Ecto neural progenitor cell (in vitro differentiated cells): ENCODE measurements around the gene ESD.
"Not testable (repeated sequence)": the region's sequence is repeated elsewhere in the genome, so short reads cannot be mapped to it uniquely, and the experiment has no call there.

Experiments used
- DNase-seq: peaks from one replicate; pipeline ENCODE4 v3.0.0-alpha.2; 2018; ENCODE audit warnings: low spot score

ESD gene

DNA sequence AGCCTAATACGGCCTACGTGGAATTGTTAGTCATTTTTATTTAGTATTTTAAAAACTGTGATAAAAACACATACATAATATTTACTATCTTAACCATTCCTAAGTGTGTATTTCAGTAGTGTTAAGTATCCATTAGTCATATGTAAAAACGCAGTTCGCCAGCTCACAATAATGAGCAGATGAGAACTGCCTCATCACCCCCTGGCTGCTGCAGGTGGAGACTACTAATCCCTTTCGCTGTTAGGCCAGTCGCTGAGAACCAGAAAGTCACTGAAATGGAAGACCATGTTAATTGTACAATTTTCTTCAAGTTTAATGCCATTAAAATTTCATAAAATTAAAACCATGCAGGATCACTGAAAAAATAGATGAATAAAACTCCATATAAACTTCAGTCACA, 1.6 kb downstream of the ESD start:
- no peak for DNase-seq

DNA sequence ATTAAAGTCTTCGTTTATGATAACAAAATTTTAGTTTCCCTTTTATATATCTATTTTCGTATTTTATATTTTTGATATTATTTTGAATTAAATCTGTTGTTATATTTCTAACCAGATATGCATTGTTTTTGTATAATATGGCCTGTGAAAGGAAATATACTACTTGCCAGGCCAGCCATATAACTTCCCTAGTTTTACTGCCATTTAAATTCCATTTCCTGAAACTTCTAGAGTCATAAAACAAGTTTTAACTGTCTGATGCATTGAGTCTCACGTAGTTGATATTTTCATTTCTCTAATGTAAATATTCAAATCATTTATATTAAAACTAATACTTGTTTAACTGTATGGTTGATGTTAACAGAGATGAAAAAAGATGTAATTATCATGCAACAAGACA, 13.5 kb downstream of the ESD start:
- DNase-seq = no peak

DNA sequence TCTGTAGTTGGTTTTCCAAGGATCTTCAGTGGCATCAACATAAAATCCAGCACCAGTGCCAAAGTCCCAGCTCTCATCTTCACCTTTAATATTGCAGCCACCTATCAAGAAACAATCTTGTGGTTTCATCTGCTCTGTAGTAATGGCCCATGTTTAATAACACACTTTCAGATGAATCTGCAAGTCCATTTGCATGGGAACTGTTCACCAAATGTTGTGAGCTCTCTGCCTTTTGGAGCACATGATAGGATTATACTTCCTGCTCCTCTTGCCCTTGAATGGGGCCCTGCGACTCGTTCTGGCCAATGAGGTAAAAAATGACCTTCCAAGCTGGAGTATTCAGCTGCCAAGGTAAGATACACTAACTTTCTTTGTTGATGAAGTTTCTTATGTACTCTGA, 14.3 kb downstream of the ESD start:
- DNase-seq = no peak

DNA sequence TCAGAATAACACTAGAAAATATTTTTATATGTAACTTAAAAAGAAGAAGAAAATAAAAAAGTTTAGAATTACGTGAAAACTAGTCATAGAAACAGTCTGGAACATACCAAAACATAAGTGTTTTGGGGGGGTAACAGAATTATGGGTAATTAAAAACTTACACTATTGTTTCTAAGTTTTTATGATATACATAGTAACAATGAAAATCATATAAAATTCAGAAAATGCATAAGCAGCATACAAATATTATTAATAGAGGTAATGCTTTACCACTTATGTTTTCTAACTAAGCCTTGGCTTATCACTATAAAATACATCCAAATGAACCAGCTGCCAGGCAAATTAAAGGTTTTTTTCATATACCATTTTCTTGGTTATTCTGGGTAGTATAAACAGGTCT, 14.9 kb downstream of the ESD start:
- DNase-seq = no peak

DNA sequence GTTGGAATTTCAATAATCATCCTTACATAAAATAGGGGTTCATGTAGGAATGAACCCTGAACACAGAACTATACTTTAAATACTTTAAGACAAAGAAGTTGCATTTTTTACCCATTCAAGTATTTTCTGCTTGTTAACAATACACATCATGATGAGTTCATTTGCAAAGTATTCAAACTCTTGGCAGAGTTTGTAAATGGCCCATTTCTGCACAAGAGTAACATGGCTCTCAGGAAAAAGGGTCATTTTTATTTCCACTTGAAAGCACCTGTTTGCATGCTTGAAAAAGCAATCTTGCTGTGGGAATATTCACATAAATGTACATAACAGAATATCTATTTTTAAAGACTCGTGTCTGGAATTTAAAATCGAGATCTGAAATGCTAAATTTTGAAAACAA, 18.1 kb downstream of the ESD start:
- DNase-seq = no peak

DNA sequence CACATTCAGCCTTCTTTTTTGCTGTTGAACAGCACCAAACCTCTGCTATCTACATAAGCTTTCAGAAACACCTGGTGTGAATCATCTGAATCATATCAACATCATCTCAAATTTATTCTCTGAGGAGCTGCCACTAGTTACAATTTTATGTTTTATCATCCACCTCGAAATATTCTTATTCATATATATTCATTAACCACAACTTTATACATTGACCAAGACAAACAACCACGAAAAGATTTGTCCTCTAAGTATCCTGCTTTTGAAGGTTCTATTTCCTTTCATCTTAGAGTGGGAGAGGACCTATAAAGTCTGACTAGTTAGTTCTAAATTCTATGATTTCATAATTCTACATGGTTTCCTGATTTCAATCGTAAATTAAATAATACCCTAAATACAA, 18.9 kb downstream of the ESD start:
- DNase-seq = no peak

DNA sequence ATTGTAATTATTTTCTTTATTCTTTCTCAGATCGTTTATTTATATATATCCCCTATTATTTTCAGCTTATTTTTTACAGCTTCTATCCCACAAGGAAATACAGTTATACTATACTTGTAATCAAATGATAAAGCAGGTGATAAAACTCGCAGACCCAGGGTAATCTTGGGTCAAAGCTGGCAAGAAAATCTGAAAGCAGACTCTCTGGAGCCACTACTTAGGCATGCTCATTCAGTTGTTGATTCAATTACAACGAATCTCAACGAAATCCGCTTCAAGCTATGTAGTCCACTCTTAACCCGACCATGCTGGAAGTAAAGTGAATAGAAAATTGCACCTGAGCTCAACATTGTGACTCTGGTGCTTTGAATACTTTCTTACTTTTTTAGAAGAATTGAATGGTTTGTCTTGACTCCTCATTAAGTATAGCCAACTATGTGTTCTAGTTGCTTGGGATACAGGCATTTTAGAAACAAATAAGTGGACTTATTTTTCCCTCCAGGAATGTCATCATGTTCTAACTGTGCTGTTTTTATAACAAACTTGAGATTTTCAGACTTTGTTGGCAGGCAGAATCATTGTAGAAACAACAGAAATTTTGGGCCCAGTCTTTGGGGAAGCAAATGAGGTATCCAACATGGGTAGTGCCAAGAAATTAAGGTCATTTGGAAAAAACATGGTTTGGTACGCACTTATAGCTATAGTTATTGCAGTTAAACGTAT, 21.4 kb downstream of the ESD start:
- no peak for DNase-seq

DNA sequence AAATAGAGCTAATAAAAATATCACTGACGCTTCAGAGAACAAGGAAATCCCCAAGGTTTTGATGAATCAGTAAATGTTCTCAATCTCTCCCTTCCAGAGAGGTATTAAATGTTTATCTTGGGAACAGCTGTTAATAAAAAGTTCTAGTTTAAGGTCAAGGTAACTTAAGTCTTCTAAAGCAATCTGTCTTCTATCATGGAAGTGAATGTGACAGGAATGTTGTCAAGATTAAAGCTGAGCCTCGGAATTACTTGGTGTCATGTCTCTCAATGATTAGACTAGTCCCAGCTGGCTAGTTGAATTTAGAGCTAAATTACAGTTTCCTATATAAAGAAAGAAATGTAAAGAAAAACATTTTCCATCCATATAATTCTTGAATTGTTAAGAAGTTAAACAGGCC, 23.4 kb downstream of the ESD start:
- no peak for DNase-seq

DNA sequence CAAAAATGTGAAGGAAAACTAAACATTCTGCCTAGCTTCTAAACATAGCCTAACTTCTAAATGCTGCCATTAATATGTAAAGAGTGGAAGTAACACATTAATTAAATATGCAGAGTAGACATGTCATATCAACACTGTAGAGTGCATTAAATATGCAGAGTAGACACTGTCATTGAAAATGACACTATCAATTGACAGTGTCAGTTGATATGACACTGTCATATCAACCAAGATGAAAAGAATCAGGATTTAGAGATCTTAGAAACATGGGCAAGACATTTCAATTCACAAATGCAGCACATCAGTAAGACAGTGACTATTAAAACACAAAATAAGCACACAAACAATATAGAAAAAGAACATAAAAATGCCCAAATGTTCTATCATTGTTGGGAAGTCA, 25.3 kb downstream of the ESD start:
- no peak for DNase-seq

DNA sequence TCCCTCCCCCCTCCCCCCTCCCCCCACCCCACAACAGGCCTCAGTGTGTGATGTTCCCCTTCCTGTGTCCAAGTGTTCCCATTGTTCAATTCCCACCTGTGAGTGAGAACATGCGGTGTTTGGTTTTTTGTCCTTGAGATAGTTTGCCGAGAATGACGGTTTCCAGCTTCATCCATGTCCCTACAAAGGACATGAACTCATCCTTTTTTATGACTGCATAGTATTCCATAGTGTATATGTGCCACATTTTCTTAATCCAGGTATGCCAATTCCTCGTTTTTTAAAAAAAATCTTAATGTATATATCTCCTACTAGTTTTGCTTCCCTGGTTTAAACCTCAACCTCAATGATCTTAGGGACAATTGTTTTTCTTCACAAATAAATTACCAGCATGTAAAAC, 27.0 kb downstream of the ESD start:
- not testable (repeated sequence) for DNase-seq

DNA sequence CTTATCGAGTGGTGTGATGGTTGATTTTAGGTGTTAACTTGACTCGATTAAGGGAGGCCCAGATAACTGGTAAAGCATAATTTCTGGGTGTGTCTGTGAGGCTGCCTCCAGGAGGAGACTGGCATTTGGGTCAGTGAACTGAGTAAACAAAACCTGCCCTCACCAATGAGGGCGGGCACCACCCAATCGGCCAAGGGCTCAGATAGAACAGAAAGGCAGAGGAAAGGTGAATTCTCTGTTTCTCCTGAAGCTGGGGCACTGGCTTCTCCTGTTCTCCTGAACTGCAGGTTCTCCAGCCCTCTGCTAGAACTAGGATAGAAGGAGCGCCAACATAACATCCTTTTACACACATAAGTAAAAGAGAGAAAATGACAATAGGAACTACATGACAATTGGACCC, 35.1 kb downstream of the ESD start:
- DNase-seq = no peak

DNA sequence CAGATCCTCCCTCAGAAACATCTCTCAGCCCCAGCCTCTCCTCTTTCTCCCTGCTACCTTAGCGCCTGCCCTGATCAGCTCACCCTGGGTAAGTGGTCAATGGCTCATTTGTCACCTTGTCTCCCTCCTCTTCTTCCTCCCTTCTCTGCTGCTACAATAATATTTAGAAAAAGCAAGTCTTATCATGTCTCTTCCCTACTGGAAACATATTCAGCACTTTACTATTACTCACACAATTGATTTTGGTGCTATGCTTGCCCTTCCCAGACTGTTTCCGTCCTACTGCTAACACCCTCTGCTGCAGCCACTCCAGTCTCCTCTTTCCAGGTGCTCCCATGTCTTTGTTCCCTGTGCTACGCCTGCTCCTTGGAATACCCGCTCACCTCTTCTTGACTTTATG, 35.8 kb downstream of the ESD start:
- no peak for DNase-seq

DNA sequence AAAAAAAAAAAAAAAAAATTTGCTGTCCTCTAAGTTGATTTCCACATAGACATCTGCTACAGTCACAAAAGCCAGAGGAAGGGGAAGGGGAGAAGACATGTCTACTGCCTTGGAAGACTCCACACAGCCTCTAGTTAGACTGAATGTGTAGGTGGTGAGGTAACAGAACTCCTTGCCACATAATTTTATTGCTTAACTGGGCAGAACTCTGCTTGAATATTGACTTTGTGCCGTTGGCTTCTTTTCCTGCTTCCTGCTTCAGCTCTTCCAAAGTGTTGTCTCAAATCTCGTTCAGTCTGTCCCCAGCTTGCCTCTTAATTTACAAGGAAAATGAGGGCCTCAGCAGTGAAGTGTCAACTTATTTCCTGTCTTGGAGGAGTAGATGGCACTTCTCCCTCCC, 37.1 kb downstream of the ESD start:
- no peak for DNase-seq

DNA sequence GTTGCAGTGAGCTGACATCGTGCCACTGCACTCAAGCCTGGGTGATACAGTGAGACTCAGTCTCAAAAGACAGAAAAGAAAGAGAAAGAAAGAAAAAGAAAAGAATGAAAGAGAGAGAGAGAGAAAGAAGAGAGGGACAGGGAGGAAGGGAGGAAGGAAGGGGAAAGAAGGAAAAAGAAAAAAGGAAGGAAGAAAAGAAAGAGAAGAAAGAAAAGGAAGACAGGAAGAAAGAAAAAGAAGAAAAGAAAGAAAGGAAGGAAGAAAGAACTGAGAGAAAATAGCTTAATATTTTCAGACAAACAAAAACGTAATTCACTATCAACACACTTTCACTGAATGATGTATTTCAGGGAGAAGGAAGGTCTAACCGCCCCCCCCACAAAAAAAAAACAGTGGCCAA, 39.3 kb downstream of the ESD start:
- DNase-seq = no peak

DNA sequence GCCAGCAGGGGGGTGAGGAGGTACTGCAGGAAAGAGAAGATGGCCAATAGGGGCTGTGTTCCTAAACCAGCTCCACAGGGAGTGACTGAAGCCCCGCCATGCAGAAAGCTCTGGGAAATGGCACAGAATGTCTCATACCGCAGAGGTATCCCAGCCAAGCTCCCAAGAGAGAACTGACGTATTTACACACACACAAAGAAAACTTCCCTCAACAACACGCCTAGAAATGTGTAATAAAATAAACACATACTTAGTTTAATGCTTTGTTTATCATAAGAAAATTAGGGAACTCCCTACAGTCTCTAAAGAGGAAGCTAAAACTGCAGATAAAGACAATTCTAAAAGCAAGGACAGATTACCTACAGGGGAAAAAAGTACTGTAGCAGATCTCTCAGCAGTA, 40.0 kb downstream of the ESD start:
- DNase-seq = no peak

DNA sequence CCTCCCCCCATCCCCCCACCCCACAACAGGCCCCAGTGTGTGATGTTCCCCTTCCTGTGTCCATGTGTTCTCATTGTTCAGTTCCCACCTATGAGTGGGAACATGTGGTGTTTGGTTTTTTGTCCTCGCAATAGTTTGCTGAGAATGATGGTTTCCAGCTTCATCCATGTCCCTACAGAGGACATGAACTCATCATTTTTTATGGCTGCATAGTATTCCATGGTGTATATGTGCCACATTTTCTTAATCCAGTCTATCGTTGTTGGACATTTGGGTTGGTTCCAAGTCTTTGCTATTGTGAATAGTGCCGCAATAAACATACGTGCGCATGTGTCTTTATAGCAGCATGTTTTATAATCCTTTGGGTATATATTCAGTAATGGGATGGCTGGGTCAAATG, 41.5 kb downstream of the ESD start:
- not testable (repeated sequence) for DNase-seq

DNA sequence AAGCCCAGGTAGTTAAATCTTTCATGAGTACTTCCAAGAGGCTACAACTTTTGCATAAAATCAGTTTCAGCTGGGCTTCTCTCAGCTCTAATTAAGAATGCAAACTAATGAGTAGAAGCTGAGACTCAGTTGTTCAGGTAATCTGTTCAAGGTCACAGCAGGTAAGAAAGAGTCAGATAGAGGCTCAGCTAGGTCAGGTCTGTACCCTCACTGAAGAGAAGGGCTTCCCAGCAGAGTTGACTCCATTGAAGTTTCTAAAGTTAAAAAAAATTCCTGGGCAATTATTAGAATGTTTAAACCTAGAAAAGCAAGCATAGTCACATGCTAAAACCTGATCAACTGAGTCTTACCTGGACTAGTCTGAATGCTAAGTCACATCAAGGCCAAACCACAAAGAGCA, 42.1 kb downstream of the ESD start:
- DNase-seq = no peak

DNA sequence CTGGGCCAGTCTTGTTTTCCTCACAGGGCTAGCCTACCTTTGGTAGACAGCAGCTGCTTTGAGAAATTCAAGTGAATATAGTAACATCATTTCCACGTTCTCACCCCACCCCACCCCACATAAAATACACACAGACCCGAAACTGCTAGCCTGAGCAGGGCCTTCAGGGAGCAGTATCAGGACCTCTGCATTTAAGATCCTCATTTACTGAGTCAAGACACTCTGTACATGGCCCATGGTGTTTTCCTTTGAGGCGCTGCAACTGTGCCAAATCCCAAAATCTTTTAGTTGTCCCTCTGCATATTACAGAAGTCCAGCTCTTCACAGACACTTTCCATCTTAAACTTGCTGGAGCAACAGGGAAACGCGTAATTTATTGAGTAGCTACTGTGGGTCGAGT, 43.0 kb downstream of the ESD start:
- no peak for DNase-seq

DNA sequence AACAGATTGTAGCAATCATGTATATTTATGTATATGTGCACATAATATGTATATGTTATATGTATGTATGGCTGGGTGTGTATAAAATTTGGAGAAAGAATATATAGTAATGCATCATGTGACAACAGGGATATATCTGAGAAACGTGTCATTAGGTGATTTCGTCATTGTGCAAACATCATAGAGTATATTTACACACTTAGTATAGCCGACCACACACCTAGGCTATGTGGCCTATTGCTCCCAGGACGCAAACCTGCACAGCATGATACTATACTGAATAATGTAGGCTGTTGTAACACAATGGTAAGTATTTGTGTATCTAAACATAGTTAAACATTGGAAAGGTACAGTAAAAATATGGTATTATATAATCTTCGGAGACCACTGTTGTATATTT, 43.8 kb downstream of the ESD start:
- no peak for DNase-seq

DNA sequence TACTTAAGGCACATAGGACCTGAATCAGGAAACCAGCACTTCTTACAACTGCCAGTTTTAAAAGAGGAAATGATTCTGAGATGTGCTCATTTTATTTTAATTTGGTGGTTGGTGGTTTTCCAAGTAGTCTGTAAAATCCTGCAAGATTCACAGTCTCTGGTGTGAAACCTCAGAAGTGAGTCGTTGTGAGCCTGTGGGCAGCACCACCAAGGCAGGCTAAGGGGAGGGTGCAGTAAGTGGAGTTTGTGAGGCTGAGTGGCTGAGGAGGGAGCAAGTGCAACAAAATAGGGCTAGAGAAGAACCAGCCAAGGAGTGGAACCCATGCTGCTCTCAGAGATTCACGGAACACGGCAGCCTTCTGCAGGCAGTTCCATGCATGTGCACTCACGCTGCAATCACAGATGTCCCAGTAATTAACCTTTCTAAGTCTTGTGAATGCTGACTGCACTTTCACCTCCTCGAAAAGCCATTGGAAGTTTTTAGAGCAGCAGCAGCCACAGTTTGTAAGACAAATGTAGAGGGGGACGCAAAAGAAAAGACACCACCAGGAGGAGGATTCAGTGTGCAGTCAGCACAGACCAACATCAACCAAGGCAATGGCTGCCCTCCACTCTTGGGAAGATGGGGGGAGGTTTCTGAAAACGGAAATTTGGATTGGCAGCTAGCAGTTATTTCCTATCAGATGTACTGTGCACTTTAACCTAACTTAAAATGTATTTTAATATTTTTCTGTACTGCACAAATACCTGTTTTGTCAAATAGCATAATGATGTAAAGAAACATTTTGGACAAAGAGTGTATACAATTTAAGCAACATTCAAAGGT, 44.9 kb downstream of the ESD start:
- no peak for DNase-seq

DNA sequence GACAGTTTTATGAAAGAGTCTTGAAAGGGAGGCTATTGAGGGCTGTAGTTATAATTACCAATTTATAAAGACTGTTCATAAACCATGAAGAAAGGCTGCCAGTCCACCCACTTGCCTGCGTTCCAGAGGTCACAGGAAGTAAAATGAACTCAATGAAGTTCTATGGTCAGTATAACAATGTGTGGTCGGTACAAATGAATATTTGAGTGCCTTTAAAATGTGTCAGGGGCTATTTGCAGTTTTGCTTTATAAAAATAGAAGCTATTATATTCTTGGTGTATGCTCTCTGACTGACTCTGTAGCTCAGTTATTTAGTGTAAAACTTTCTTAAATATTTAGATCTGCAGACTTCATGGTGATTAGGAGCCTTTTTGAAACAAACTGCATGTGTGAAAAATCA, 47.0 kb downstream of the ESD start:
- DNase-seq = no peak

DNA sequence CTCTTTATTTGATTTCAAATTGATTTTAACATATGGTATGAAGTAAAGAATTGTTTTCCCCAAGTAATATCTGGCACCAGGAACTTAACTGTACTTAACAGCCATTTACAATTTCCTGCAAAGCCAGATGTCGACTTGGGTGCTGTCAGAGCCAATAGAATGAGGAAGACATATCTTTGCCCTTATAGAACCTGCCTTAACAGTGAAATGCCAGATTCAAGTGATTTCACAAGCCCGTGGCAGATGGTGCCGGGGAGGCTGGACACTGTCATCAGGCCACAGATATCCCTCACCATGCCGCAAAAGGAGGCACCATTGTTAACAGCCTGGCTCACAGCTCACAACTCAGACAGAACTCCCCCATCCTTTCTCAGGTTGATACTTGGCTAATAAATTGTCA, 48.7 kb downstream of the ESD start:
- DNase-seq = no peak

DNA sequence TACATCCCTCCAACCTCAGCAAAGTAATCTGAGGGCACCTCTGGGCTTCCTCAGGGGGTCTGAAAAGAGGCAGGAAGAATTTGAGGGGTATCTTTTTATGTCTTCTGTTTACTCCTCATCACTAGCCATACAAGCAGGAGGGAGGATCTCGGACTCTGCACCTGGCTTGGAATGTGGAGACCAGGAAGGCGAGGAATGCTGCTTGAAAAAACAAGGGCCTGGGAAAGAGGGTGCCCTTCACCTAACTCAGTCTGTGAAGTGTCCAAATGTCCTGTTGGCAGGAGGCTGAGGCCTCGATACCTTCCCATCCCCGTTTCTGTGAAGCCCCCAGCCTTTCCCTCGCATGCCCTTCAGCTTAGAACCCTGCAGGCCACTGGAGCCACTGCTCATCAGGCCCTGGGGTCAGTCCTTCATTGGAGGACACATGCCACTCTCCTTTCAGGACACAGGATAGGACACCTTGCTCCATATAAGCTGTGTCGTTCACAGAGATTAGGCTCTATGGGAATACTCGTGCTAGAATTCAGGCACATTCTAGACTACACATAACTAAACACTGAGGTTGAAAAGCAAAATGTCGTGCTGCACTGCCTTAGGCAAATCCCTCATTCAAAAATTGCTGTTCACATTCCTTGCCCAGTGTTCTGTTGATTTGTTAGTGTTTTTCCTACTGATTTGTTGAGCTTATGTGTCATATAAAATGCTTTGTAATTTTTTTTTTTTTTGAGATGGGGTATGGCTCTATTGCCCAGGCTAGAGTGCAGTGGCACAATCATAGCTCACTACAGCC, 49.7 kb downstream of the ESD start:
- DNase-seq = no peak
